ENCODE measurements around the gene ZP1. TPM values are rescaled to one million over a fixed set of nuclear protein-coding genes. Genes with fewer than 3 reads are reported as not detected.

ZP1 gene
- total and polyA plus RNA-seq, 2 of the 13 experiments (the other 11 are each of a cell fraction or from before 2014, with no cell fraction given): 0.16 TPM; not detected in 1

- 0 out of 2 replicates have a peak, but pooled peaks have one; percentile 37 for TF ChIP-seq FOSL1 (CRISPR knock-in tag; IDR thresholded peaks at IDR 0.05; ENCODE audit: borderline replicate concordance)
- TF ChIP-seq, protein P1, sequence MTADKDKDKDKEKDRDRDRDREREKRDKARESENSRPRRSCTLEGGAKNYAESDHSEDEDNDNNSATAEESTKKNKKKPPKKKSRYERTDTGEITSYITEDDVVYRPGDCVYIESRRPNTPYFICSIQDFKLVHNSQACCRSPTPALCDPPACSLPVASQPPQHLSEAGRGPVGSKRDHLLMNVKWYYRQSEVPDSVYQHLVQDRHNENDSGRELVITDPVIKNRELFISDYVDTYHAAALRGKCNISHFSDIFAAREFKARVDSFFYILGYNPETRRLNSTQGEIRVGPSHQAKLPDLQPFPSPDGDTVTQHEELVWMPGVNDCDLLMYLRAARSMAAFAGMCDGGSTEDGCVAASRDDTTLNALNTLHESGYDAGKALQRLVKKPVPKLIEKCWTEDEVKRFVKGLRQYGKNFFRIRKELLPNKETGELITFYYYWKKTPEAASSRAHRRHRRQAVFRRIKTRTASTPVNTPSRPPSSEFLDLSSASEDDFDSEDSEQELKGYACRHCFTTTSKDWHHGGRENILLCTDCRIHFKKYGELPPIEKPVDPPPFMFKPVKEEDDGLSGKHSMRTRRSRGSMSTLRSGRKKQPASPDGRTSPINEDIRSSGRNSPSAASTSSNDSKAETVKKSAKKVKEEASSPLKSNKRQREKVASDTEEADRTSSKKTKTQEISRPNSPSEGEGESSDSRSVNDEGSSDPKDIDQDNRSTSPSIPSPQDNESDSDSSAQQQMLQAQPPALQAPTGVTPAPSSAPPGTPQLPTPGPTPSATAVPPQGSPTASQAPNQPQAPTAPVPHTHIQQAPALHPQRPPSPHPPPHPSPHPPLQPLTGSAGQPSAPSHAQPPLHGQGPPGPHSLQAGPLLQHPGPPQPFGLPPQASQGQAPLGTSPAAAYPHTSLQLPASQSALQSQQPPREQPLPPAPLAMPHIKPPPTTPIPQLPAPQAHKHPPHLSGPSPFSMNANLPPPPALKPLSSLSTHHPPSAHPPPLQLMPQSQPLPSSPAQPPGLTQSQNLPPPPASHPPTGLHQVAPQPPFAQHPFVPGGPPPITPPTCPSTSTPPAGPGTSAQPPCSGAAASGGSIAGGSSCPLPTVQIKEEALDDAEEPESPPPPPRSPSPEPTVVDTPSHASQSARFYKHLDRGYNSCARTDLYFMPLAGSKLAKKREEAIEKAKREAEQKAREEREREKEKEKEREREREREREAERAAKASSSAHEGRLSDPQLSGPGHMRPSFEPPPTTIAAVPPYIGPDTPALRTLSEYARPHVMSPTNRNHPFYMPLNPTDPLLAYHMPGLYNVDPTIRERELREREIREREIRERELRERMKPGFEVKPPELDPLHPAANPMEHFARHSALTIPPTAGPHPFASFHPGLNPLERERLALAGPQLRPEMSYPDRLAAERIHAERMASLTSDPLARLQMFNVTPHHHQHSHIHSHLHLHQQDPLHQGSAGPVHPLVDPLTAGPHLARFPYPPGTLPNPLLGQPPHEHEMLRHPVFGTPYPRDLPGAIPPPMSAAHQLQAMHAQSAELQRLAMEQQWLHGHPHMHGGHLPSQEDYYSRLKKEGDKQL (CRISPR knock-in tag; IDR thresholded peaks at IDR 0.05; ENCODE audit: low read depth): peak; percentile 99
- TF ChIP-seq ZNF251 (CRISPR knock-in tag; IDR thresholded peaks at IDR 0.05): no peak
- TF ChIP-seq BRCA1 (CRISPR knock-in tag; IDR thresholded peaks at IDR 0.05): peak; percentile 88; the same call in 1 of the 2 replicates
- TF ChIP-seq ZNF780A (CRISPR knock-in tag; IDR thresholded peaks at IDR 0.05): 0 out of 2 replicates have a peak, but pooled peaks have one; percentile 62
- TF ChIP-seq FOXC1 (CRISPR knock-in tag; IDR thresholded peaks at IDR 0.05; ENCODE audit: borderline replicate concordance): no peak
- no peak for TF ChIP-seq CENPT (CRISPR knock-in tag; IDR thresholded peaks at IDR 0.05; ENCODE audit: low read depth)
- TF ChIP-seq KLF12 (CRISPR knock-in tag; IDR thresholded peaks at IDR 0.05; ENCODE audit: borderline replicate concordance): no peak
- peak; percentile 91 for TF ChIP-seq SMAD3 (CRISPR knock-in tag; IDR thresholded peaks at IDR 0.05)
- TF ChIP-seq, protein P2, sequence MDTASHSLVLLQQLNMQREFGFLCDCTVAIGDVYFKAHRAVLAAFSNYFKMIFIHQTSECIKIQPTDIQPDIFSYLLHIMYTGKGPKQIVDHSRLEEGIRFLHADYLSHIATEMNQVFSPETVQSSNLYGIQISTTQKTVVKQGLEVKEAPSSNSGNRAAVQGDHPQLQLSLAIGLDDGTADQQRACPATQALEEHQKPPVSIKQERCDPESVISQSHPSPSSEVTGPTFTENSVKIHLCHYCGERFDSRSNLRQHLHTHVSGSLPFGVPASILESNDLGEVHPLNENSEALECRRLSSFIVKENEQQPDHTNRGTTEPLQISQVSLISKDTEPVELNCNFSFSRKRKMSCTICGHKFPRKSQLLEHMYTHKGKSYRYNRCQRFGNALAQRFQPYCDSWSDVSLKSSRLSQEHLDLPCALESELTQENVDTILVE (CRISPR knock-in tag; IDR thresholded peaks at IDR 0.05): peak; percentile 82; the same call in 1 of the 2 replicates
- TF ChIP-seq KDM5B (CRISPR knock-in tag; IDR thresholded peaks at IDR 0.05; ENCODE audit: borderline replicate concordance): peak; percentile 58; the same call in 1 of the 2 replicates
- no peak for TF ChIP-seq ADNP (CRISPR knock-in tag; IDR thresholded peaks at IDR 0.05)
- TF ChIP-seq NCOA5 (CRISPR knock-in tag; IDR thresholded peaks at IDR 0.05): 0 out of 2 replicates have a peak, but pooled peaks have one; percentile 63
- no peak for TF ChIP-seq ATF5 (CRISPR knock-in tag; IDR thresholded peaks at IDR 0.05; ENCODE audit: low read depth)
- peak; percentile 36; the same call in 1 of the 2 replicates for TF ChIP-seq MXD3 (CRISPR knock-in tag; IDR thresholded peaks at IDR 0.05)
- TF ChIP-seq, protein P3, sequence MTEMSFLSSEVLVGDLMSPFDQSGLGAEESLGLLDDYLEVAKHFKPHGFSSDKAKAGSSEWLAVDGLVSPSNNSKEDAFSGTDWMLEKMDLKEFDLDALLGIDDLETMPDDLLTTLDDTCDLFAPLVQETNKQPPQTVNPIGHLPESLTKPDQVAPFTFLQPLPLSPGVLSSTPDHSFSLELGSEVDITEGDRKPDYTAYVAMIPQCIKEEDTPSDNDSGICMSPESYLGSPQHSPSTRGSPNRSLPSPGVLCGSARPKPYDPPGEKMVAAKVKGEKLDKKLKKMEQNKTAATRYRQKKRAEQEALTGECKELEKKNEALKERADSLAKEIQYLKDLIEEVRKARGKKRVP (CRISPR knock-in tag; IDR thresholded peaks at IDR 0.05): peak in 1 of 2 experiments; percentile 80; a peak in 2 of 4 replicates
Observed at GRCh38 chr11:60880643-60881282, 13.4 kb downstream of the ZP1 start (continued).
